ENCODE results near the gene APOD.
"Not testable (repeated sequence)": the region's sequence is repeated elsewhere in the genome, so short reads cannot be mapped to it uniquely, and the experiment has no call there.

GRCh38 chr3:195622012-195622411 lies 38.3 kb upstream of the APOD start:
- TF ChIP-seq REST (IDR thresholded peaks at IDR 0.05; ENCODE audit: low read depth, low read length); CTCF (IDR thresholded peaks at IDR 0.05 in 2 of 3, conservative IDR thresholded peaks at IDR 0.05 in 1 of 3; ENCODE audit: control insufficient read depth in 2 of 3, extremely low read depth in 1 of 3, insufficient read depth in 1 of 3, low read depth in 3 of 3, low read length in 3 of 3); BRCA1 (IDR thresholded peaks at IDR 0.05; ENCODE audit: low read depth, low read length); HDAC2 (IDR thresholded peaks at IDR 0.05); POLR2A (IDR thresholded peaks at IDR 0.05; ENCODE audit: low read depth, low read length); SUZ12 (IDR thresholded peaks at IDR 0.05; ENCODE audit: unreplicated experiment); JUND (IDR thresholded peaks at IDR 0.05; ENCODE audit: low read depth, low read length): not testable (repeated sequence)
- TF ChIP-seq, protein P1, sequence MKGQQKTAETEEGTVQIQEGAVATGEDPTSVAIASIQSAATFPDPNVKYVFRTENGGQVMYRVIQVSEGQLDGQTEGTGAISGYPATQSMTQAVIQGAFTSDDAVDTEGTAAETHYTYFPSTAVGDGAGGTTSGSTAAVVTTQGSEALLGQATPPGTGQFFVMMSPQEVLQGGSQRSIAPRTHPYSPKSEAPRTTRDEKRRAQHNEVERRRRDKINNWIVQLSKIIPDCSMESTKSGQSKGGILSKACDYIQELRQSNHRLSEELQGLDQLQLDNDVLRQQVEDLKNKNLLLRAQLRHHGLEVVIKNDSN (IDR thresholded peaks at IDR 0.05; ENCODE audit: borderline replicate concordance, extremely low read length, insufficient read depth, low read depth, low read length), result not testable (repeated sequence)

Data from GM12878 (cell line).